ENCODE measurements around the gene CDH4. TPM values are rescaled to one million over a fixed set of nuclear protein-coding genes. Genes with fewer than 3 reads are reported as not detected.

The CDH4 gene
- total and polyA plus RNA-seq, 5 donors from 2014 or later = 0.07 to 0.69 (median 0.49) TPM; not detected in 1

GRCh38 chr20:61437280-61438206 is 185.5 kb downstream of the CDH4 start:
- DNase-seq = no peak
- Mint-ChIP-seq H3K36me3 (no peaks in the 10 kb centered on the region), H3K4me3 (no peak overlapping the region), H3K27ac (no peak overlapping the region), H3K4me1 (no peaks in the 10 kb centered on the region), H3K9me3 (peaks cover 0 to 2% (median 0%) of the 10 kb centered on the region in 7 donors), H3K27me3 (peaks cover 10% of the 10 kb centered on the region)
- Histone ChIP-seq H3K27me3 (ENCODE audit: control insufficient read depth, insufficient read depth, low read length) (no peaks in the 10 kb centered on the region), H3K4me3 (ENCODE audit: low read depth, low read length) (no peak overlapping the region), H3K36me3 (ENCODE audit: control insufficient read depth, insufficient read depth, low read length) (no peaks in the 10 kb centered on the region), H3K9me3 (ENCODE audit: control insufficient read depth in 2 of 2, low read length in 2 of 2) (no peaks in the 10 kb centered on the region), H3K27ac (ENCODE audit: insufficient read depth, low read length, poor library complexity, severe bottlenecking) (no peak overlapping the region), H3K4me1 (ENCODE audit: control insufficient read depth, insufficient read depth, low read length, poor library complexity, severe bottlenecking) (no peaks in the 10 kb centered on the region)
- no peak for ATAC-seq (ENCODE audit: low read depth in 2 of 2)

GRCh38 chr20:61438285-61438684 is 186.2 kb downstream of the CDH4 start:
- Mint-ChIP-seq H3K9me3 (peaks cover 0 to 2% (median 0%) of the 10 kb centered on the region in 7 donors), H3K4me3 (no peak overlapping the region), H3K27ac (no peak overlapping the region), H3K27me3 (peaks cover 10% of the 10 kb centered on the region), H3K4me1 (no peaks in the 10 kb centered on the region), H3K36me3 (no peaks in the 10 kb centered on the region)
- H3K27ac ChIP-seq (ENCODE audit: insufficient read depth, low read length, poor library complexity, severe bottlenecking) = no peak overlapping the region
- no peak for DNase-seq
- no peaks in the 10 kb centered on the region for H3K4me1 ChIP-seq (ENCODE audit: control insufficient read depth, insufficient read depth, low read length, poor library complexity, severe bottlenecking)
- H3K4me3 ChIP-seq (ENCODE audit: low read depth, low read length) = no peak overlapping the region
- no peaks in the 10 kb centered on the region for H3K9me3 ChIP-seq (ENCODE audit: control insufficient read depth in 2 of 2, low read length in 2 of 2)
- no peak for ATAC-seq (ENCODE audit: low read depth in 2 of 2)
- H3K36me3 ChIP-seq (ENCODE audit: control insufficient read depth, insufficient read depth, low read length) = no peaks in the 10 kb centered on the region
- H3K27me3 ChIP-seq (ENCODE audit: control insufficient read depth, insufficient read depth, low read length) = no peaks in the 10 kb centered on the region

- Mint-ChIP-seq H3K36me3 (no peaks in the 10 kb centered on the region), H3K4me1 (no peaks in the 10 kb centered on the region), H3K4me3 (no peak overlapping the region), H3K9me3 (peaks cover 0 to 2% (median 0%) of the 10 kb centered on the region in 7 donors), H3K27ac (no peak overlapping the region), H3K27me3 (peaks cover 10% of the 10 kb centered on the region)
- Histone ChIP-seq H3K4me3 (ENCODE audit: low read depth, low read length) (no peak overlapping the region), H3K4me1 (ENCODE audit: control insufficient read depth, insufficient read depth, low read length, poor library complexity, severe bottlenecking) (no peaks in the 10 kb centered on the region), H3K27ac (ENCODE audit: insufficient read depth, low read length, poor library complexity, severe bottlenecking) (no peak overlapping the region), H3K36me3 (ENCODE audit: control insufficient read depth, insufficient read depth, low read length) (no peaks in the 10 kb centered on the region), H3K27me3 (ENCODE audit: control insufficient read depth, insufficient read depth, low read length) (no peaks in the 10 kb centered on the region), H3K9me3 (ENCODE audit: control insufficient read depth in 2 of 2, low read length in 2 of 2) (no peaks in the 10 kb centered on the region)
- ATAC-seq (ENCODE audit: low read depth in 2 of 2) (no peak), DNase-seq (no peak)
Observed at GRCh38 chr20:61439251-61439650, 187.2 kb downstream of the CDH4 start.

DNA sequence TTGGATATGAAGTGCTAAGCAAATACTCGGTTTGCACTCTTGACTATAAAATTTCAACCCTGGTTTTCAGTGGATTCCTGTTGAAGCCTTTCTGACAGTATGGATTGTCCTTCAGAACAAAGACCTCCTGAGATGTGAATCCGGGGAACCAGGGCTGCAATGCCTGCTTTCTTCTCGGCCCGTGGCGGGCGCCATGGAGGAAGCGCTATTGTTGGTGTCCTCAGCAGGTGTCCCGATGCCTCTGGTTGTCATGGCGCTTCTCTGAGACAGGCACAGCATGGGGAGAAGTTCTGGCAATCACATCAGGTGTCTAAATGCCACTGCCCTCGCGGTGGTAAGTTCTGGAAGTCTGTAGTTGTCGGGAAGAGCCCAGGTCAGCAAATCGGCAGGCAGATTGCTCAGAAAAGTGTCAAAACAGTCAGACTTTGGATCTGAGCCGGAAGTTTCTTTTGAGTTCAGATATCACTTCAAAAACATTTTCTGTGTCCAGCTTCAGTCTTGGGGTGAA is 188.5 kb downstream of the CDH4 start:
- H3K27ac Mint-ChIP-seq = no peak overlapping the region
- DNase-seq (no peak), ATAC-seq (ENCODE audit: low read depth in 2 of 2) (no peak)
- H3K4me1 Mint-ChIP-seq = no peaks in the 10 kb centered on the region
- no peaks in the 10 kb centered on the region for H3K36me3 ChIP-seq (ENCODE audit: control insufficient read depth, insufficient read depth, low read length)
- H3K4me3 Mint-ChIP-seq = no peak overlapping the region
- H3K27ac ChIP-seq (ENCODE audit: insufficient read depth, low read length, poor library complexity, severe bottlenecking) = no peak overlapping the region
- H3K9me3 ChIP-seq (ENCODE audit: control insufficient read depth in 2 of 2, low read length in 2 of 2) = no peaks in the 10 kb centered on the region
- peaks cover 10% of the 10 kb centered on the region for H3K27me3 Mint-ChIP-seq
- H3K4me1 ChIP-seq (ENCODE audit: control insufficient read depth, insufficient read depth, low read length, poor library complexity, severe bottlenecking) = no peaks in the 10 kb centered on the region
- peaks cover 0 to 2% (median 0%) of the 10 kb centered on the region in 7 donors for H3K9me3 Mint-ChIP-seq
- no peak overlapping the region for H3K4me3 ChIP-seq (ENCODE audit: low read depth, low read length)
- H3K36me3 Mint-ChIP-seq = no peaks in the 10 kb centered on the region
- H3K27me3 ChIP-seq (ENCODE audit: control insufficient read depth, insufficient read depth, low read length) = no peaks in the 10 kb centered on the region

DNA sequence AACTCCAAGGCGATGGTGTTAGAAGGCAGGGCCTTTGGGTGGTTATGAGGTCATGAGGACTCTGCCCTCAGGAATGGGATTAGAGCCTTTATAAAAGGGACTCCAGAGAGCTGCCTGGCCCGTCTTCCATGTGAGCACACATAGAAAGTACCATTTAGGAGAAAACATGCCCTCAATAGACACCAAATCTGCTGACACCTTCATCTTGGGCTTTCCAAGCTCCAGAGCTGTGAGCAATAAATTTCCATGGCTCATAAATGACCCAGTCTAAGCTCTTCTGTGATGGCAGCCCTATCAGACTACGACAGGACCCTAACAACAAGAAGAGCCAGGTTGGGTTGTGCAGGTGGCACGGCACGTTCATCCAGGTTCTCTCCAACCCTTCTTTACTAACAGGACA is 189.5 kb downstream of the CDH4 start:
- Histone ChIP-seq H3K4me3 (ENCODE audit: low read depth, low read length) (no peak overlapping the region), H3K9me3 (ENCODE audit: control insufficient read depth in 2 of 2, low read length in 2 of 2) (no peaks in the 10 kb centered on the region), H3K4me1 (ENCODE audit: control insufficient read depth, insufficient read depth, low read length, poor library complexity, severe bottlenecking) (no peaks in the 10 kb centered on the region), H3K27me3 (ENCODE audit: control insufficient read depth, insufficient read depth, low read length) (no peaks in the 10 kb centered on the region), H3K27ac (ENCODE audit: insufficient read depth, low read length, poor library complexity, severe bottlenecking) (no peak overlapping the region), H3K36me3 (ENCODE audit: control insufficient read depth, insufficient read depth, low read length) (no peaks in the 10 kb centered on the region)
- Mint-ChIP-seq H3K27me3 (peaks cover 10% of the 10 kb centered on the region), H3K27ac (no peak overlapping the region), H3K4me1 (no peaks in the 10 kb centered on the region), H3K36me3 (no peaks in the 10 kb centered on the region), H3K9me3 (no peaks in the 10 kb centered on the region), H3K4me3 (no peak overlapping the region)
- no peak for ATAC-seq (ENCODE audit: low read depth in 2 of 2)
- no peak for DNase-seq

DNA sequence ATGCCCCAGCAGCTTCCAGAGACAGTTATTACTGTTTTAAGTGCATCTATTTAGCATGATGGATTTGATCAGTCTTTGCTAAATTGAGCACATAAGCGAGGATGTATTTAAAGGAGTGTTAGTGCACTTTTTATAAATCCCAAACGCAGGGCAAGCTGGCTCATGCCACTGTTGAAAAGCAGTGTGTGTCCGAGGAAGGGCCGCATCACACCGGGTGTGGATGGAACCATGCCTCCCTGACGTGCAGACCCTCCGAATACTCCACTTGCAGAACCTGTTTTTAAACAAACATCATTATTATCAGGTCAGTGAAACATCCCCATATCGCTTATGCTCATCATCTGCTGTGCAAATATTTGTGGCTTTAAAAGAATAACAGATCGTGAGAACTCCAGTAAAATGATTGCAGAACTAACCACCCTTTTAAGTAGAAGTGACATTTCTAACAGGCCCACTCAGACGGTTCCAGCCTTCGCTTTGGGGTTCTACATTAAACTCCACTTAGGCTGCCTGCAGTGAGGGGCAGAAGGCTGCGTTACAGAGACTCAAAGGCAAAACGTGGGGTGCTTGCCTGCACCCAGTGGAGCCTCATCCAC is 190.1 kb downstream of the CDH4 start:
- Histone ChIP-seq H3K27ac (ENCODE audit: insufficient read depth, low read length, poor library complexity, severe bottlenecking) (no peak overlapping the region), H3K36me3 (ENCODE audit: control insufficient read depth, insufficient read depth, low read length) (no peaks in the 10 kb centered on the region), H3K4me3 (ENCODE audit: low read depth, low read length) (no peak overlapping the region), H3K4me1 (ENCODE audit: control insufficient read depth, insufficient read depth, low read length, poor library complexity, severe bottlenecking) (no peaks in the 10 kb centered on the region), H3K27me3 (ENCODE audit: control insufficient read depth, insufficient read depth, low read length) (no peaks in the 10 kb centered on the region), H3K9me3 (ENCODE audit: control insufficient read depth in 2 of 2, low read length in 2 of 2) (no peaks in the 10 kb centered on the region)
- Mint-ChIP-seq H3K27me3 (peaks cover 6% of the 10 kb centered on the region), H3K4me3 (no peak overlapping the region), H3K9me3 (no peaks in the 10 kb centered on the region), H3K4me1 (no peaks in the 10 kb centered on the region), H3K36me3 (no peaks in the 10 kb centered on the region), H3K27ac (no peak overlapping the region)
- ATAC-seq (ENCODE audit: low read depth in 2 of 2) = no peak
- DNase-seq = no peak

DNA sequence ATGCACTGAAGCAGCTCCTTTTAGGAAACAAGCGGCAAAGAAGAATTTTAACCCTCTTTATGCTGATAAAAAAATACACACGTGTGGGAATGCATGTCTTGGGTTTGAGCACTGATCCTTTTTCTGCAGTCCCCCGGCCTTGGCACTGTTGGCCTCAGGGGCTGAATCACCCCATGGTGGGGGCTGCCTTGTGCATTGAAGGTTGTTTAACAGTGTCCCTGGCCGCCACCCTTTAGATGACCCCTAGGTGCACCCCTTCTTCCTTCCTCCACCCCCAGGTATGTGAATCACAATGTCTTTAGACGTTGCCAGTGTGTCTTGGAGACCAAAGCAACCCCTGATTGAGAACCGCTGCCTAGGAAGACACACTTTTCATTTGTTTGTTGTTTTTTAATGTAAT is 190.7 kb downstream of the CDH4 start:
- ATAC-seq (ENCODE audit: low read depth in 2 of 2) = no peak
- H3K4me1 ChIP-seq (ENCODE audit: control insufficient read depth, insufficient read depth, low read length, poor library complexity, severe bottlenecking) = no peaks in the 10 kb centered on the region
- Mint-ChIP-seq H3K4me1 (no peaks in the 10 kb centered on the region), H3K27ac (no peak overlapping the region), H3K9me3 (peaks cover 0 to under 1% (median 0%) of the 10 kb centered on the region in 7 donors), H3K27me3 (peaks cover 6% of the 10 kb centered on the region), H3K4me3 (no peak overlapping the region), H3K36me3 (no peaks in the 10 kb centered on the region)
- no peaks in the 10 kb centered on the region for H3K27me3 ChIP-seq (ENCODE audit: control insufficient read depth, insufficient read depth, low read length)
- H3K36me3 ChIP-seq (ENCODE audit: control insufficient read depth, insufficient read depth, low read length) = no peaks in the 10 kb centered on the region
- no peak overlapping the region for H3K4me3 ChIP-seq (ENCODE audit: low read depth, low read length)
- no peaks in the 10 kb centered on the region for H3K9me3 ChIP-seq (ENCODE audit: control insufficient read depth in 2 of 2, low read length in 2 of 2)
- DNase-seq = no peak
- H3K27ac ChIP-seq (ENCODE audit: insufficient read depth, low read length, poor library complexity, severe bottlenecking) = no peak overlapping the region

Measured in CD4-positive, CD25-positive, alpha-beta regulatory T cell (primary cell).